CD4-positive, alpha-beta T cell treated with Interleukin-4 for 4 hours (primary cell): ENCODE measurements around the gene CNN2.
"Not testable (repeated sequence)": the region's sequence is repeated elsewhere in the genome, so short reads cannot be mapped to it uniquely, and the experiment has no call there.

Experiments
- DNase-seq: peaks from one replicate; pipeline ENCODE4 v3.0.0-alpha.2; 2020

Gene CNN2

GRCh38 chr19:1012334-1012733 lies 14.1 kb upstream of the CNN2 start:
- DNase-seq = no peak

GRCh38 chr19:1013218-1013617 lies 13.2 kb upstream of the CNN2 start:
- no peak for DNase-seq

- no peak for DNase-seq
Measured at GRCh38 chr19:1014161-1015060, 12.0 kb upstream of the CNN2 start.

- no peak for DNase-seq
Measured at GRCh38 chr19:1015061-1015781, 11.2 kb upstream of the CNN2 start.

- DNase-seq = no peak
Measured at GRCh38 chr19:1015782-1016646, 10.4 kb upstream of the CNN2 start.

GRCh38 chr19:1016647-1017114 lies 9.7 kb upstream of the CNN2 start:
- DNase-seq = no peak

- no peak for DNase-seq
Measured at GRCh38 chr19:1017115-1017905, 9.1 kb upstream of the CNN2 start.

GRCh38 chr19:1017906-1018305 lies 8.5 kb upstream of the CNN2 start:
- DNase-seq = no peak

- DNase-seq = no peak
Measured at GRCh38 chr19:1018393-1018792, 8.0 kb upstream of the CNN2 start.

- no peak for DNase-seq
Measured at GRCh38 chr19:1018932-1019615, 7.3 kb upstream of the CNN2 start.

- no peak for DNase-seq
Measured at GRCh38 chr19:1019616-1019961, 6.8 kb upstream of the CNN2 start.

GRCh38 chr19:1019980-1020867 lies 6.2 kb upstream of the CNN2 start:
- no peak for DNase-seq

- DNase-seq = peak; percentile 97
Measured at GRCh38 chr19:1020868-1021425, 5.5 kb upstream of the CNN2 start, which contains the start of gene TMEM259. TSS of gene TMEM259 (minus strand) at chr19:1021123. CDS start at chr19:1020996, 127 bp downstream.

GRCh38 chr19:1023883-1024188 lies 2.6 kb upstream of the CNN2 start:
- not testable (repeated sequence) for DNase-seq

- DNase-seq = not testable (repeated sequence)
Measured at GRCh38 chr19:1025080-1025479, 1.3 kb upstream of the CNN2 start.

- peak; percentile 40 for DNase-seq
Measured at GRCh38 chr19:1026783-1027649, 608 bp downstream of the CNN2 start.

GRCh38 chr19:1027650-1028061 lies 1.2 kb downstream of the CNN2 start:
- DNase-seq = no peak

GRCh38 chr19:1028062-1028926 lies 1.9 kb downstream of the CNN2 start:
- DNase-seq = peak; percentile 58
